Measurements from ENCODE around the gene GALNT1. TPM values are rescaled to one million over a fixed set of nuclear protein-coding genes. Genes with fewer than 3 reads are reported as not detected.

Gene GALNT1
- total and polyA plus RNA-seq, 10 of the 15 experiments (the other 5 are each of a cell fraction or from before 2014, with no cell fraction given), result 8.0 to 53.7 (median 29.9) TPM

DNA sequence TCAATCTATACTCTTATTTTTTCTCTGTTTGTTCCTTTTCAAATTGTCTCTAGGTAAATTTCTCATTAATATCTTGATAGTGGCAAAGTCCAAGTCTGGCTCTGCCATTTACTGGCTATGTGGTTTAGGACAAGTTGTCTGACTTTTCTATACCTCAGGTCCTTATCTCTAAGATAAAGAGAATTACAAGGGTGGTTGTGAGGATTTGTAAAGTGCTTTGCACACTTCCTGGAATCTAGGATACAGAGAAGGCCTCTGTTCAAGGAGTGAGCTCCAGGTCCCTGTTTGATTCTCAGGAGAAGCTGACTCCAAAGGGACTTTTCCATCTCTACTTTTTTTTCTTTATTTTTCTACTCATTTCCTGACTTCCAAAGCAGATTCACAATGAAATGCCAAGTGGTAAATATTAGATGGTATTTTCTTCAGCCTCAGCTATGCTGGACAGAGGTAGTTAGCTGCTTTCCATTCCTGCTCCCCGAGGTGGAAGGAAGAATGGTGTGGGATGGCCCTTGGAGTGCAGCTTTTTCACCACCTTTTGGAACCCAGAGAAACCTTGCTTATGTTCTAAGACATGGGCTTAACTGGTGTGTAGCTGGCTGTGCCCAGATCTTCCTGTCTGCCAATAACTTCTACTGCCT, 90.5 kb downstream of the GALNT1 start:
- ChIA-PET SMC1A (ENCODE audit: uncharacterized antibody, unreplicated experiment) (interaction anchor here (0.8 to 1.6 kb wide), 4 partner anchors 11 to 177 kb away, joined by 3 to 6 read pairs (median 3); no protein-coding TSS in a partner anchor), RAD21 (ENCODE audit: unreplicated experiment) (no interaction called here)

More for the DNA sequence above, 90.5 kb downstream of the GALNT1 start:
- Histone ChIP-seq H3K9me3 (replicated peaks; ENCODE audit: control insufficient read depth, insufficient read depth, low read length) (no peaks in the 10 kb centered on the region), H3K36me3 (ENCODE audit: control insufficient read depth in 2 of 2, insufficient read depth in 2 of 2, low read length in 1 of 2) (no peaks in the 10 kb centered on the region), H3K4me3 (no peak overlapping the region), H2AFZ (ENCODE audit: control insufficient read depth, low read depth, low read length) (no peak overlapping the region), H3K4me2 (ENCODE audit: control insufficient read depth, insufficient read depth) (no peak overlapping the region), H3K27me3 (replicated peaks in 1 of 2; ENCODE audit: control insufficient read depth in 2 of 2, insufficient read depth in 2 of 2, low read length in 1 of 2) (no peaks in the 10 kb centered on the region), H3K27ac (ENCODE audit: control insufficient read depth, insufficient read depth) (no peak overlapping the region), H3K4me1 (ENCODE audit: control insufficient read depth, insufficient read depth, low read length) (no peaks in the 10 kb centered on the region), H3K9ac (ENCODE audit: control insufficient read depth, insufficient read depth, low read length) (no peak overlapping the region), H3K79me2 (ENCODE audit: control insufficient read depth, insufficient read depth, low read length) (no peaks in the 10 kb centered on the region), H4K20me1 (ENCODE audit: control insufficient read depth, insufficient read depth) (no peaks in the 10 kb centered on the region)
- 100% methylated on average over 1 of the region's 1 CpG for WGBS (ENCODE audit: insufficient coverage, insufficient replicate concordance, low lambda C conversion rate, missing lambda C conversion rate)
- no peak for TF ChIP-seq CREM (IDR thresholded peaks at IDR 0.05; ENCODE audit: low read depth)
- TF ChIP-seq, protein P1, sequence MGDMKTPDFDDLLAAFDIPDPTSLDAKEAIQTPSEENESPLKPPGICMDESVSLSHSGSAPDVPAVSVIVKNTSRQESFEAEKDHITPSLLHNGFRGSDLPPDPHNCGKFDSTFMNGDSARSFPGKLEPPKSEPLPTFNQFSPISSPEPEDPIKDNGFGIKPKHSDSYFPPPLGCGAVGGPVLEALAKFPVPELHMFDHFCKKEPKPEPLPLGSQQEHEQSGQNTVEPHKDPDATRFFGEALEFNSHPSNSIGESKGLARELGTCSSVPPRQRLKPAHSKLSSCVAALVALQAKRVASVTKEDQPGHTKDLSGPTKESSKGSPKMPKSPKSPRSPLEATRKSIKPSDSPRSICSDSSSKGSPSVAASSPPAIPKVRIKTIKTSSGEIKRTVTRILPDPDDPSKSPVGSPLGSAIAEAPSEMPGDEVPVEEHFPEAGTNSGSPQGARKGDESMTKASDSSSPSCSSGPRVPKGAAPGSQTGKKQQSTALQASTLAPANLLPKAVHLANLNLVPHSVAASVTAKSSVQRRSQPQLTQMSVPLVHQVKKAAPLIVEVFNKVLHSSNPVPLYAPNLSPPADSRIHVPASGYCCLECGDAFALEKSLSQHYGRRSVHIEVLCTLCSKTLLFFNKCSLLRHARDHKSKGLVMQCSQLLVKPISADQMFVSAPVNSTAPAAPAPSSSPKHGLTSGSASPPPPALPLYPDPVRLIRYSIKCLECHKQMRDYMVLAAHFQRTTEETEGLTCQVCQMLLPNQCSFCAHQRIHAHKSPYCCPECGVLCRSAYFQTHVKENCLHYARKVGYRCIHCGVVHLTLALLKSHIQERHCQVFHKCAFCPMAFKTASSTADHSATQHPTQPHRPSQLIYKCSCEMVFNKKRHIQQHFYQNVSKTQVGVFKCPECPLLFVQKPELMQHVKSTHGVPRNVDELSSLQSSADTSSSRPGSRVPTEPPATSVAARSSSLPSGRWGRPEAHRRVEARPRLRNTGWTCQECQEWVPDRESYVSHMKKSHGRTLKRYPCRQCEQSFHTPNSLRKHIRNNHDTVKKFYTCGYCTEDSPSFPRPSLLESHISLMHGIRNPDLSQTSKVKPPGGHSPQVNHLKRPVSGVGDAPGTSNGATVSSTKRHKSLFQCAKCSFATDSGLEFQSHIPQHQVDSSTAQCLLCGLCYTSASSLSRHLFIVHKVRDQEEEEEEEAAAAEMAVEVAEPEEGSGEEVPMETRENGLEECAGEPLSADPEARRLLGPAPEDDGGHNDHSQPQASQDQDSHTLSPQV (IDR thresholded peaks at IDR 0.05), result no peak
- no TSS peak for BruUV-seq (replicated peaks)
- in situ Hi-C loops (cut with MboI), result no loop called here
- DNase-seq (ENCODE audit: low read depth, low spot score) (no peak), ATAC-seq (no peak), FAIRE-seq (no peak)
- POLR2A ChIA-PET, result no interaction called here
- intact Hi-C loops (cut with micrococcal nuclease; ENCODE audit: unreplicated experiment), result no loop called here
- CTCF ChIA-PET, result interaction anchor here (0.8 kb wide), 1 partner anchor 22 kb away, joined by 3 read pairs; no protein-coding TSS in a partner anchor
